KMS-11 (cell line): Measurements from ENCODE around the gene GTF3A.

Experiments
- H2AFZ ChIP-seq: fragments of 200-600 bp; sonication (generic); 2 replicates; pipeline ENCODE4 v1.6.1; 2016; ENCODE audit warnings: antibody characterized with exemption, mixed run types, low read depth
- H3K27ac ChIP-seq: fragments of 200-600 bp; sonication (generic); 2 replicates; pipeline ENCODE4 v1.6.1; 2016; ENCODE audit warnings: mild to moderate bottlenecking, mixed run types
- H3K27me3 ChIP-seq: fragments of 200-600 bp; sonication (generic); 2 replicates; pipeline ENCODE4 v1.6.1; 2017; ENCODE audit warnings: mild to moderate bottlenecking, low read depth, mixed run types, moderate library complexity; ENCODE audit not compliant: insufficient read depth
- H3K36me3 ChIP-seq: fragments of 200-600 bp; sonication (generic); 2 replicates; pipeline ENCODE4 v1.6.1; 2017; ENCODE audit warnings: mild to moderate bottlenecking, mixed run types; ENCODE audit not compliant: insufficient read depth
- H3K4me1 ChIP-seq: fragments of 200-600 bp; sonication (generic); 2 replicates; pipeline ENCODE4 v1.6.1; 2016; ENCODE audit warnings: mild to moderate bottlenecking, low read depth, mixed run types; ENCODE audit not compliant: poor library complexity, severe bottlenecking
- H3K4me2 ChIP-seq: fragments of 200-600 bp; sonication (generic); 2 replicates; pipeline ENCODE4 v1.7.0; 2016; ENCODE audit warnings: mild to moderate bottlenecking, mixed run types
- H3K4me3 ChIP-seq: fragments of 200-600 bp; sonication (generic); IDR thresholded peaks from 2 replicates; pipeline ENCODE4 v1.6.1; 2017; ENCODE audit warnings: low read depth, low read length, mixed read lengths; ENCODE audit not compliant: insufficient read depth
- H3K79me2 ChIP-seq: fragments of 200-600 bp; sonication (generic); 2 replicates; pipeline ENCODE4 v1.6.1; 2016; ENCODE audit warnings: low read depth, mixed run types; ENCODE audit not compliant: insufficient read depth
- H3K9ac ChIP-seq: fragments of 200-600 bp; sonication (generic); 2 replicates; pipeline ENCODE4 v1.6.1; 2016; ENCODE audit warnings: mild to moderate bottlenecking, mixed run types
- H4K20me1 ChIP-seq: fragments of 200-600 bp; sonication (generic); 2 replicates; pipeline ENCODE4 v1.6.1; 2016; ENCODE audit warnings: mild to moderate bottlenecking, mixed run types; ENCODE audit not compliant: insufficient read depth
- TF ChIP-seq, protein P1 (sequence below): fragments of 200-600 bp; sonication (generic); conservative IDR thresholded peaks from 2 replicates; pipeline ENCODE4 v1.6.1; 2017; ENCODE audit warnings: low read depth, mild to moderate bottlenecking, antibody characterized with exemption, low read length, moderate library complexity, mixed read lengths

GTF3A gene

DNA sequence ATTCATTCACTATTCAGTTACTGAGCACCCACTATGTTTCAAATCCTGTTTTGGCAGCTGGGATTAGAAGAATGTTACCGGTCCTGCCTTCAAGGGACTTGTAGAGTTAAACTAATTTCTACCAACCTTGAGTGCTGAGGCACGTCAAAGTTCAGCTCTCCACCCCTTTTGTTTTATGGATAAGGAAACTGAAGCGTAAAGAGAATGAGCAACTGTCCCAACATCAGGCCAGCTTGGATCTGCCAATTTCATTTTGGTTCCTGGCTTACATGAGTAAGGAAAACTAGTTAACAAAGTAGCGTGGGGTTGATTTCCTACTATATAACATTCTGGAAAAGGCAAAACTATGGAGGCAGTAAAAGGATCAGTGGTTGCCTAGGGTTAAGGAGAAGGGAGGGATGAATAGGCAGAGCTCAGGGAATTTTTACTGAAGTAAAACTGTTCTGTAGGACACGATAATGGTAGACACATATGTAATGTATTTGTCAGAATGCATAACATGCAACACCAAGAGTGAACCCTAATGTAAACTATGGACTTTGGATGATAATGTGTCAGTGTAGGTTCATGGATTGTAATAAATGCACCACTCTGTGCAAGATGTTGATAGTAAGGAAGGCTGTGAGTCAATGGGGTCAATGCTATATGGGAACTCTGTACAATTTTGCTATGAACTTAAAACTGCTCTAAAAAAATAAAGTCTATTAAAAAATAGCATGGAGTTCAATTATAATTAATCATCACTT is 45.8 kb downstream of the GTF3A start:
- Histone ChIP-seq H3K4me3 (no peak overlapping the region), H3K4me1 (no peaks in the 10 kb centered on the region), H3K79me2 (no peaks in the 10 kb centered on the region), H2AFZ (no peak overlapping the region), H3K27me3 (no peaks in the 10 kb centered on the region), H3K9ac (no peak overlapping the region), H3K4me2 (no peak overlapping the region), H3K36me3 (no peaks in the 10 kb centered on the region), H4K20me1 (no peaks in the 10 kb centered on the region), H3K27ac (no peak overlapping the region)
- TF ChIP-seq, protein P1, sequence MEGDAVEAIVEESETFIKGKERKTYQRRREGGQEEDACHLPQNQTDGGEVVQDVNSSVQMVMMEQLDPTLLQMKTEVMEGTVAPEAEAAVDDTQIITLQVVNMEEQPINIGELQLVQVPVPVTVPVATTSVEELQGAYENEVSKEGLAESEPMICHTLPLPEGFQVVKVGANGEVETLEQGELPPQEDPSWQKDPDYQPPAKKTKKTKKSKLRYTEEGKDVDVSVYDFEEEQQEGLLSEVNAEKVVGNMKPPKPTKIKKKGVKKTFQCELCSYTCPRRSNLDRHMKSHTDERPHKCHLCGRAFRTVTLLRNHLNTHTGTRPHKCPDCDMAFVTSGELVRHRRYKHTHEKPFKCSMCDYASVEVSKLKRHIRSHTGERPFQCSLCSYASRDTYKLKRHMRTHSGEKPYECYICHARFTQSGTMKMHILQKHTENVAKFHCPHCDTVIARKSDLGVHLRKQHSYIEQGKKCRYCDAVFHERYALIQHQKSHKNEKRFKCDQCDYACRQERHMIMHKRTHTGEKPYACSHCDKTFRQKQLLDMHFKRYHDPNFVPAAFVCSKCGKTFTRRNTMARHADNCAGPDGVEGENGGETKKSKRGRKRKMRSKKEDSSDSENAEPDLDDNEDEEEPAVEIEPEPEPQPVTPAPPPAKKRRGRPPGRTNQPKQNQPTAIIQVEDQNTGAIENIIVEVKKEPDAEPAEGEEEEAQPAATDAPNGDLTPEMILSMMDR, result no peak

DNA sequence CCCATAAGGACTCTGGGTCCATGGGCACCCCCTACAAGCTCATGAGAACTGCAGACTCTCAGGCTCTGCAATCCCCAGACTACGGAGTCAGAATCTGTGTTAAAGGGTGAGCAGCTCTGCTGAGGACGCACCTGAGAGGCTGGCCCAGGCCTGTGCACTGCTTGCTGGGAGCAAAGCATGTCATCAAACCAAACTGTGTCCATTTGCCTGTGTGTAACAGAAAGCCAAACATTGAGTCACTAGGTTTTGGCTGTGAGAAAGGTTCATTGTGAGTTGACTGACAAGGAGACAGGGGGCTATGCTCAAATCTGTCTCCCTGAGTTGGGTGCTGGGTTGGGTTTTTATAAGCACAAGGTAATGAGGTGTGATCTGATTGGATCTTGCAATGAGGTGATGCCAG is 48.0 kb downstream of the GTF3A start:
- Histone ChIP-seq H3K27ac (no peak overlapping the region), H3K4me2 (no peak overlapping the region), H3K4me3 (no peak overlapping the region), H4K20me1 (no peaks in the 10 kb centered on the region), H3K27me3 (no peaks in the 10 kb centered on the region), H3K4me1 (no peaks in the 10 kb centered on the region), H3K36me3 (no peaks in the 10 kb centered on the region), H2AFZ (no peak overlapping the region), H3K9ac (no peak overlapping the region), H3K79me2 (no peaks in the 10 kb centered on the region)
- TF ChIP-seq, protein P1, result no peak

DNA sequence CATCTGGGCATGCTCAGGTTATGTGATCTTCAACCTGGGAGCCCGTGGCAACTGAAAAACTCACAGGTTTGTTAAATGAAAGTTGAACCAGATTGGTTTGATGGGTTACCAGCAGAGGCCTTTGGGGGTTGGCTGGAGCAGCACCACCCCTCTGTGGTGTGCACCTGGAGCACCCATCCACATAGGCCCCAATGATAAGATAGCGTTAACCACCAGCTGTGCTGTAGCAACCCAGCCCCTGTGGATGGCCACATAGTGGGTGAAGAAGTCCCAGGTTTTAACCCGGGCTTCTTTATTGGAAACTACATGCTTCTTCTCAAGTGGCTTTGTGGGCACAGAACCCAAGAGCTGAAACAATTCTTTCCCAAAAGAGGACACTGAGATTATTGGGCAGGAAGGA is 48.5 kb downstream of the GTF3A start:
- TF ChIP-seq, protein P1, result no peak
- H3K4me3 ChIP-seq, result no peak overlapping the region
- no peak overlapping the region for H3K27ac ChIP-seq
- H3K27me3 ChIP-seq, result no peaks in the 10 kb centered on the region
- no peak overlapping the region for H2AFZ ChIP-seq
- H3K36me3 ChIP-seq, result no peaks in the 10 kb centered on the region
- H3K4me2 ChIP-seq, result no peak overlapping the region
- no peaks in the 10 kb centered on the region for H3K4me1 ChIP-seq
- H4K20me1 ChIP-seq, result no peaks in the 10 kb centered on the region
- H3K9ac ChIP-seq, result no peak overlapping the region
- H3K79me2 ChIP-seq, result no peaks in the 10 kb centered on the region

DNA sequence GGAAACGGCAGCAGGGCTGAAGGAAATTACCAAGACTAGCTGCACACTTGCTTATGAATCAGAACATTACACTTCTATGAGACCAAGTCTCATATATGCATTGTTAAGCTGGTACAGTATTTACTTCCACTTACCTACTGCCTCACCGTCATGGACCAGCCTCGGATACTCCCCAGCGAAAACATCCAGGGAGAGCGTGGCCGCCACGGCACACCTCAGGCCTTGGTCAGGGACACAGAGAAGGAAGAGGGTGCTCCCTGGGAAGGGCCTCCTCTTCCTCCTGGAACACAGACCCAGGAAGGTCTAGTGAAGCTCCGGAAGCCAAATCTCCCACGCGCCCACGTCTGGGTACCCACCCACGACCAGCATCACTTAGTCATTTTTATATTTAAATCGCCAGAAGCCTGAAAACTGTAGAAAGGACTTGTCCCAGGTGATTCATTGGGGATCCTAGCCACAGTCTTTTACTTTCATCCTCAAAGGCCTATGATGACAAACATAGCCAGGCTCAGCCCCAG is 50.4 kb downstream of the GTF3A start:
- Histone ChIP-seq H3K27me3 (no peaks in the 10 kb centered on the region), H4K20me1 (no peaks in the 10 kb centered on the region), H2AFZ (no peak overlapping the region), H3K9ac (no peak overlapping the region), H3K4me2 (no peak overlapping the region), H3K4me1 (no peaks in the 10 kb centered on the region), H3K27ac (no peak overlapping the region), H3K36me3 (no peaks in the 10 kb centered on the region), H3K4me3 (no peak overlapping the region), H3K79me2 (no peaks in the 10 kb centered on the region)
- TF ChIP-seq, protein P1, result no peak
